Left kidney (tissue), 2 donors: ENCODE data around the gene BRINP2. TPM values are rescaled to one million over a fixed set of nuclear protein-coding genes. Genes with fewer than 3 reads are reported as not detected.

Experiments used
- DNase-seq: peaks from one replicate; pipeline ENCODE4 v3.0.0-alpha.2; 2013
- polyA plus RNA-seq: library from polyadenylated mRNA; unstranded; fragments of 120-200 nt; gene quantifications from one replicate; pipeline ENCODE4 v1.2.1, GENCODE V29; 2013; ENCODE audit not compliant: insufficient read length

BRINP2 gene
- polyA plus RNA-seq, 1 donor = 0.13 TPM

- DNase-seq = peak; percentile 41
These were observed 6.2 kb upstream of the BRINP2 start, which contains the start of gene ASTN1 for GRCh38 chr1:177164380-177165068. ASTN1 (minus strand) TSS chr1:177164712; CDS start chr1:177164676, 36 bp downstream.

DNA sequence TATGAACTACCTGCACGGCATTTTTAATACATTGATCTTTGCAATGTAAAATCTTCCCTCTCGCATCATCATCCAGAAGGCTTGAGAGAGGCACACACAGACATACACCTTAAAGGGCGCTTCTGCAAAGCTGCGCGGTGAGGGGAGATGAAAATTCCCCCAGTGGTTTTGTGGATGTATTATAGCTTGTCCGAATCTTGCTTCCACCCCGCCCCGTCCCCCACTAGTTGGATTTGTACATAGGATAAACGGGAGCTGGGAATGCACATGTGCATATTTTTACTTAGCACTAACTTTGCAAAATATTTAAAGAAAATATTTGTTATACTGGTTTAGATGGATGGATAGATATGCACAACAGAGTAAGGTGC is 5.7 kb upstream of the BRINP2 start:
- no peak for DNase-seq

DNA sequence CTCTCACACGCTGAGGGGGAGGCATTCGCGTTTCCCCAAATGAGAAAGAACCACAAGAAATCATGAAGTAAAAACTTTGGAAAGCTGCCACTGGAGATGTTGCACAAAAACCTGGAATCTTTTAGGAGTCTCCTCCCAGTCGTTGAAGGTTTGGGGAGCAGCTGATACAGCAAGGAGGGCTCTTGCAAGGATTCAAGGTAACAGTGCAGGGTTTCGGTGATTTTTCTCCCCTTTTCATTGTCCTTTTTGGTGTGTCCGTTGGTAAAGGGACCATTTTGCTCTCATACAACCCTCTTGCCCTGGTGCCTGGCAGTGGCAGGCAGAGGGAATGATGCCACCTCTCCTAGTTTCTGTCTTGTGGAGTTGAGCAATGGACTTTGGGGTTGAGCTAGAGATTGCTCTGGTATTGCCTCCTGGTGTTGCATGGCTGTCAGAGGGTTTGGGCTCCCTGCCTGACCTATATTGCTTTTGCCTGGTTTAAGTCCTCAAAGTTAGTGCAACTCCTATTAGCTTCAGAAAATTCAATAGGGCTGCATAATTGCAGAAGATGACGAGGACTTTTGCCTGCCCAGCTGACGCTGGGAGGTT is 872 bp downstream of the BRINP2 start:
- DNase-seq = no peak

- no peak for DNase-seq
These were observed 1.5 kb downstream of the BRINP2 start for GRCh38 chr1:177172272-177172671.

- DNase-seq = no peak
These were observed 2.1 kb downstream of the BRINP2 start for GRCh38 chr1:177172866-177173265.

- no peak for DNase-seq
These were observed 3.2 kb downstream of the BRINP2 start for GRCh38 chr1:177173976-177174375.

- DNase-seq = no peak
These were observed 4.3 kb downstream of the BRINP2 start for GRCh38 chr1:177174921-177175634.

DNA sequence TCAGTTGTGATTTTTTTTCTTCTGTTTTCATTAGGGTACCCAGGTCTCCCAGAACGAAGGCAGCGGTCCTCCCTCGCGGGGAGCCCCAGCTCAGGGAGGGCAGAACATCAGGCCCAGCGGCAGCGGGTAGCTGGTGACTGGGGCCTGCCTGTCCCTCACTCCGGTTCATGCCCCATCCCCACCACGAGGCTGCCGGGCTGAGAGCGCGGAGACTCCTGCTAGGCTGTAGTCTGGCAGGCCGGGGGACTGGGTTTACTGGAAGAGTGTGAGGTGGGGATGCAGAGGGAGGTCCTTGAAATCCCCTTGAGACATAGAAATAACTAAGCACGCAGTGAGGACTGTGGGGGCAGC is 10.5 kb downstream of the BRINP2 start:
- DNase-seq = no peak

DNA sequence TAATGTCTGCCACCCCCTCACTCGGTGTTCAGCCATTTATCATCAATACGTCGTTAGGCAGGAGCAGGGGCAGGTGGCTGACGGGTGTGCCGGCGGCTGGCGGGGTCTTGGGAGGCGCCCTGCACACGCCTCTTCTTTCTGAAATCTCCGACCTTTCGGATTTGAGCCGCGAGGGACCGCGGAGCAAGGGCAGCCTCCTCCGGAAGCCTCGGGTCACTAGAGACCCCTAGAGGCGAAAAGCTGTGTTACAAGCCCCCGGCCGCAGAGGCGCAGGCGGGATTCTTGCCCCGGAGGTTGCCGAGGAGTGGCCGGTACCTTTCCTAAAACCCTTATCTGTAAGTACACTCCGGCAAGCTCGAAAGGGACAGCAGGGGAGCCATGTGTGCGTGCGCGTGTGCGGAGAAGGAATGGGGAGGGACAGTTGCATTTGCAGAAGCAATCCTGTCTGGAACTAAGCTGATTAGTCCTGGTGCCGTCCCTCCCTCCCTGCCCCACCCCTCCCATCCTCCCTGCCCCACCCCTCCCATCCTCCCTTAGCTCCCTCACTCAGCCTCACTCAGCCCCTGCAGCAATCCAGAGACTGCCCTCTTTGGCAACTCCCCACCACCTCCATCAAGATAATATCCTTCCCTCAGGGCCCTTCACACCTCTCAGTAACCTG is 11.0 kb downstream of the BRINP2 start:
- DNase-seq = peak; percentile 68

GRCh38 chr1:177183836-177184235 is 13.1 kb downstream of the BRINP2 start:
- no peak for DNase-seq

GRCh38 chr1:177185209-177185608 is 14.5 kb downstream of the BRINP2 start:
- DNase-seq = no peak

DNA sequence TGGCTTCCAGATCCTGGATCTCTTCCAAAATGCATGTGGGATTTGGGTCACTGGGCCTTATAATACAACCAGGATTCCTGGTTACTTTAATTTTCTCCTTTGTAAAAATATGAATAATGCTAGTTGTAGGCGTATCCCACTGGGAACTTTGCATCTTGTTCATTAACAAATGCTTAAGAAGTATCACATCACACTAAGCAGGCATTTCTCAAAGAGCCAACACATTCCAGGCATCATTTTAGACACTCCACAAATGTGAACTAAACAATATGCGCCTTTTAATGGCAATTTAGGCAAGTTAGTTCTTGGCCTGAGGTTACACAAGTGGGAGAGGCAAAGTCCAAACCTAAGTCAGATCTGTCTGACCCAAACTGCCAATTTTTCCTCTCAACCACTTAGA is 15.9 kb downstream of the BRINP2 start:
- no peak for DNase-seq

DNA sequence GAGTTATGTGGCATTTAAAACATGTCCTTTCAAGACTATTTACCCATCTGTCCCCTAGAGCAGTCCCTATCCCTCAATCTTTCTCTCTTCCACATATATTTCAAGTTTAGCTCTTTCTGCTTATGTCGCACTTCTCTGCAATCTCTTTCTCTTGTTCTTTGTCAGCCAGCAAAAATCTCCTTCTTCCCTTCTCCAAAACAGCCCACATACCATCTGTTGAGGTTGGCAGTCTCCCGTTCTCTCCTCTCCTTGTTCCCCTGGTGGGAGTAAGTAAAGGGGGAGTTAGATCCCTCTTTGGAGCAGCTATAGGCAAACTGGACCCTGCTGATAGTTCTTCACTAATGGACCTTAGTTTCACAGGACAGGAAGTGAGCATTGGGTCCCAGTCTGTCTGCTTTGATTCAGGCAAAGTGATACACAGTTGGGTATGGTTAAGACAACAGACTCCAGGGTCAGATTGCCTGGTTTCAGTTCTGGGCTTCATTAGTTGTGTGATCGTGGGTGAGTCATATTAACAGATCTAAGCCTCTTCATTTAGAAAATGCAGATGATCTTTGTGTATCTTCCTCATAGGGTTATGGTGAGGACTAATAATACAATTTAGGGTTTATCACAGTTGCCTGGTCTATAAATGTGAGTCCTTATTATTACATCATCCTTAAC is 19.7 kb downstream of the BRINP2 start:
- no peak for DNase-seq

DNA sequence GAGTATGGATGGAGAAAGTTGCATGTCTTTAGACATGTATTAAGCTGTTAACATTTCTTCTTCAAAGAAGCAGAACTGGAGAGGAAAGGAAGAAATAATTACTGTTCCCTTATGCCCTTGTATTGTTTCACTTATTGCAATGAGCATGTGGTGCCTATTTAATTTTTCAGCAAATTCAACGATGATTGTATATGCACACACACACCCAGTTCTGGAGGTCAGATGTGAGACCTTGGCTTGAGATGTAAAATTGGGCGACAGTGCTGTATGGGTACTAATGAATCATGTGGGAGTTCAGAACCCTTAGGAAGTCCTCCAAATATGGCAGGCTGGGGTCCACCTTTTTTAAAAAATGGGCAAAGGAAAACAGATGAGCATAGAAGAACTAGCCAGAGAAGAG is 27.5 kb downstream of the BRINP2 start:
- no peak for DNase-seq

DNA sequence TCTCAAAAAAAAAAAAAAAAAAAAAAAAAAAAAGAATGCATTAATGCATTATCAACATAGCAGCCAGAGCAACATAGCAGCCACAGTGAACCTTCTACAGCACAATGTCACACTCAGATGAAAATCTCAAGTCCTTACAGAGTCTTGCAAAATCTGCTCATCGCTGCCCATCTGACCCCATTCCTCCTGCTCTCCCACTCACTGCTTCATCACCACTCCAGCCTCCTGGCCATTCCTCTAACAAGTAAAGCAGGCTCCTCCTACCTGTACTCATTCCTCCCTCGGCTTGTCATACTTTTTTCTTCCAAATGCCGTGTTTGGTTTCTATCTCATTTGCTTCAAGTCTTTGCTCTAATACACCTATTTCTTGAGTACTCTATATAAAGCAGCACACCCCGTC is 29.5 kb downstream of the BRINP2 start:
- DNase-seq = no peak

GRCh38 chr1:177206831-177207355 is 36.1 kb downstream of the BRINP2 start:
- DNase-seq = no peak

GRCh38 chr1:177208920-177209319 is 38.2 kb downstream of the BRINP2 start:
- DNase-seq = no peak

DNA sequence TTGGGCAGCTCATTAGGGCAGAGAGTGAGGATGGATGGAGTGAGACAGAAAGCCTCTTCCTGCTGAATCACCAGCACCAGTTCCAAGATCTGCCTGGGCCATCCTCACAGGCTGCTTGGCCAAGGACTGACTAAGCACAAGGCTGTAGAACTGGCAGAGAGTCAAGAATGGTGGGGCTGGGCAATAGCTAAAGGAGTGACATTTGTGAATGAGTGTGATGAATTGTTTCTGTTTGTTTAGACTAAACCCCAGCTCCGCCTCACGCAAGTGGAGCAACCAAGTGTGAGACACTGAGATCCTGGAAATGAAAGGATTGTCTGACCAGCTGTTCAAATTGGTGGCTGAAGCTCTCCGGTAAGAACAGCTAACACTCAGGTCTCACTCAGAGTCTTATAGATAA is 38.6 kb downstream of the BRINP2 start:
- peak; percentile 26 for DNase-seq

GRCh38 chr1:177210071-177210470 is 39.3 kb downstream of the BRINP2 start:
- DNase-seq = no peak

GRCh38 chr1:177211231-177211630 is 40.5 kb downstream of the BRINP2 start:
- DNase-seq = no peak

DNA sequence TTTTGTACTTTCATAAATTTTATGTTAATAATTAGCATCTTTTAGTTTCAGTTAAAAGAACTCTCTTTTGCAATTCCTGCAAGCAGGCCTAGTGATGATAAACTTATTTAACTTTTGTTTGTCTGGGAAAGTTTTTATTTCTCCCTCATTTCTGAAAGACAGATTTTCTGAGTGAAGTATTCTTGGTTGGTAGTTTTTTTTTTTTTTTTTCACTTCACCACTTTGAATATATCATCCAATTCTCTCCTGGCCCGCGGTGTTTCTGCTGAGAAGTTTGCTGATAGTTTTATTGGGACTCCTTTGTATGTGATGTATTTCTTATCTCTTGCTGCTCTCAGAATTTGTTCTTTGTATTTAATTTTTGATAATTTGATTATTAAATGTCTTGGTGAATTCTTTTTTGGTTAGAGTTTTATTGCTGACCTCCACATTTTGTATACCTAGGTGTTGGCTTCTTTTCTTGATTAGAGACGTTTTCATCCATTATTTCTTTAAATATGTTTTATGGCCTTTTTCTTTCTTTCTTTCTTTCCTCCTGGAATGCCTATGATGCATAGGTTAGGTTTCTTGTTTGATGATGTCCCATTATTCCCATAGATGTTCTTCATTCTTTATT is 45.9 kb downstream of the BRINP2 start:
- no peak for DNase-seq
